HG03095 (cell line): ENCODE data around the gene ESD.

Experiments
- ATAC-seq: cut with Tn5 transposase; IDR thresholded peaks from one replicate; pipeline ENCODE4 v1.9.1; 2021; ENCODE audit warnings: moderate library complexity; ENCODE audit not compliant: unreplicated experiment

The ESD gene

GRCh38 chr13:46747031-46747820 is 49.7 kb downstream of the ESD start:
- ATAC-seq, result no peak

DNA sequence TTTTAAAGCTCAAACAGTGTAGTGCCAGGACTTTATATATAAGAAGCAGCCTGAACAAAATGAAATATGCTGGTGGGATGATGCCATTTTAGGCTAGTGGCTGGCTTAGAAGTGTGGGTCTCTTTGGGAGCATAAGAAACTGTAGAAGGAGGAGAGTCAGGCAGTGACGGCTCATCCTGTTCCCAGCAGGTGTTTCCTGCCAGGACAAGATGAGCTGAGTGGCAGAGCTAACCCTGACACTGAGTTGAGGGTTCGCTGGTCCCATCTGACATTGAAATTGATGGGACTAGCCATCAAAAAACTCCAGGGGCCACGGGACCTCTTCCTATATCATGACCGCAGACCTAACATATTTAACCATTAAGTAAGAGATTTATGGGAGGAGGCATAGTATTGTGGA is 51.3 kb downstream of the ESD start:
- no peak for ATAC-seq

GRCh38 chr13:46745062-46745461 is 51.9 kb downstream of the ESD start:
- no peak for ATAC-seq

- ATAC-seq, result no peak
These were observed 53.8 kb downstream of the ESD start for GRCh38 chr13:46743191-46743590.

- no peak for ATAC-seq
These were observed 57.4 kb downstream of the ESD start for GRCh38 chr13:46739447-46740098.

- ATAC-seq, result no peak
These were observed 58.2 kb downstream of the ESD start for GRCh38 chr13:46738766-46739165.

DNA sequence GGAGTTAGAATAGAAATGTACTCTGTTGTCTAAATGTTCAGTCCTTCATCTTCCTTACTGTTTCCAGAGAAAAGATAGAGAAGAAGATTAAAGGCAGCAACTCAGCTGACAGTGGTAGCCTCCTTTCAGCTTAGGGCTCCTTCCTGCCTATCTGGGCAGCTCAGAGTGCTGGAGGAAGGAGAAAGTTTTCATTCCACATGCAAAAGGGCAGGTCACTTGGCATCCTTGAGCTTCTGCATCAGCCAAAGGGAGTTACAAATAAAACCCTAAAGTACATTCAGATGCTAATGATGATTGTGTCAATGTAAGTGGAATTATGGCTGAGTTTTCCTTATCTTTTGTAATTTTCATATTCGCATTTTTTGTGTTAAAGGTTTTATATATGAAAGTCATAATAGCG is 58.9 kb downstream of the ESD start:
- no peak for ATAC-seq

DNA sequence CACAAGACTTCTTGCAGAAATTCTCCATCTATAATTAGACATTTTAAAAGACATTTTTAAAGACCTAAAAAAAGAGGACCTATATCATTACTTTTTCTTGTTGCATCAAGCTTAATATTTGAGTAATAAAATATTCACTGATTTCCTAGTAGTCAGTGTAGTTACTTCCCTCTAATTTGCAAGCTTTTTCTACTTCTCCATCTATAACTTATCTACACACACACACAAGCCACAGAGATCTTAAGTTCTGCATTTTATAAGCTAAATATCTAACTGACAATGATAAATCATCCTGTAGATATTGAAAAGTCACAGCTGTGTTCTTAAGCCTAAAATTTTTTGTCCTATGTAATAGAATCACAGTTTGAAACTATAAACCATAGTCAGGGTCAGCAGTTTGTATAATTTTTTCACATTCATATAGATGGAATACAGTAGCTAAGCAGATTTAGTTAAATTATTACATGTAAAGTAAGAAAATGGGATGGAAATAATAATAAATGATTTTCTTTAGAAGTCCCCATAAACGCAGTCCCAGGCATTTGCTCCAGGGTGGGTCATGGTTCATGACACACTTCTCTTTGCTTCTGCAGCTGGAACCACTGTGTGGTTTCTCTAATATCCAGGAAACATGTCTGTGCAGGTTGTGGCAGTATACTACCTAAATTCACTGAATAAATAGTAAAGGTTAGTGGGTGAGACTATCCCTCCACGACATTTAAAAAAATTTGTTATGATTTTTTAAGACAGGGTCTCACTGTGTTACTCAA is 60.2 kb downstream of the ESD start:
- no peak for ATAC-seq

GRCh38 chr13:46735425-46735824 is 61.5 kb downstream of the ESD start:
- ATAC-seq, result no peak

DNA sequence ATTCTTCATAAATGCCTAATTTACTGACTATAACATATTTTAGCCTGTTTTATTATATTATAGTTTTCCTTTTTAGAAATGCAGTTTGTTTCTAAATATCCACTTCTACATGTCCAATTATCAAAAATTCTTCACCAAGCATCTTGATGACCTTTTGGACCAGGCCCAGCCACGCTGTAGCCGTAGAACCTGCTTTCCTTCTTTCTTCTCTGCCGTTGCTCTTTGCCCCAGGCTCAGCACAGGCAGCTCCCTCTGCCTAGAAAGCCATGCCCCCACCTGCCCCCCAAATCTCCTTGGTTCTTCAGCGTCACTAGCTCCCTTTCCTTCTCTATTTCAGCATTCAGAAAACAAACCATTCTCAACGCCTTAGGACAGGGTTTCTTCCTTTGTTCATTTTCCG is 65.4 kb downstream of the ESD start:
- no peak for ATAC-seq

DNA sequence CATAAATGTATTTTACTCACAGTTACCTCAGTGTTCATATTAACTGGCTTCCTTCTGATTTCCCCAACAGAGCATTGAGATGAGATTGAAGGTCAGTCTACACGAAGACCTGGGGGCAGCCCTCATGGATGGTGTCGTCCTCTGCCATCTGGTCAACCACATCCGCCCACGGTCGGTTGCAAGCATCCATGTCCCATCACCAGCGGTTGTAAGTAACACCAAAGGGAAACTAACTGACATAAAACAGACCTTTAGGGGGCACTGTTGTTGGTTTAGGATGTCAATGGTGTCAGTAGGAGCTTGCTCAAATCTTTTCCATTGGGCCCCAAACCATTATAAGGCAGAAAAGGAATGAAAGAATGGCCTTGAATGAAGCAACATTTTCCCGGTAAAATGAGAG is 68.2 kb downstream of the ESD start:
- no peak for ATAC-seq

DNA sequence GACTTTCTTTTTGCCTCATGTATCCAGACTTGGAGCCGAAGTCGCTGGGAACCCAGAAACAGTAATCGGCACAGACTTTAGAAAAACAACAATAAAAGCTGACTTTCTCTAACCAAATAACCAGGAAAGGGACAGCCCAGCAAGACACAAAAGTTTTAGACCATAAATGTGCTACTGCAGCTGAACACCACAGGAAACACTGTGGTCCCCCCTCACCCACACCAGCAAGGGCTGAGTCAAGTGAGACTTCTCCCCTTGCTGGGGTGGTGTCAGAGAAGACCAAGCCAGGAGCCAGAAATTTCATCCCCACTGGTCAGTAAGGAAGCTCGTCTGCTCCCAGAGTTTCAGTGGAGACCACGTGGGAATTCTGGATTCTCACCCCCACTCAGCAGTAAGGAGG is 70.6 kb downstream of the ESD start:
- ATAC-seq, result no peak
